K562 (cell line): Measurements from ENCODE around the gene ASIC3. TPM values are rescaled to one million over a fixed set of nuclear protein-coding genes. Genes with fewer than 3 reads are reported as not detected.

Source experiments
- C11orf30 ChIP-seq: fragments of 450-650 bp; IDR thresholded peaks from 2 replicates; pipeline ENCODE4 v1.6.1; 2016; ENCODE audit warnings: low read depth, mild to moderate bottlenecking
- DIDO1 ChIP-seq: fragments of 450-650 bp; IDR thresholded peaks from 2 replicates; pipeline ENCODE4 v1.6.1; 2016; ENCODE audit warnings: low read depth, missing biosample characterization, missing genetic modification characterization
- DNMT1 ChIP-seq: fragments of 450-650 bp; IDR thresholded peaks from 2 replicates; pipeline ENCODE4 v1.6.1; 2016; ENCODE audit warnings: antibody characterized with exemption, mild to moderate bottlenecking
- EP400 ChIP-seq: fragments of 450-650 bp; IDR thresholded peaks from 2 replicates; pipeline ENCODE4 v1.6.1; 2017; ENCODE audit warnings: antibody characterized with exemption, mild to moderate bottlenecking, moderate library complexity
- ESRRB ChIP-seq: fragments of 250-450 bp; sonication (Bioruptor Pico); IDR thresholded peaks from 2 replicates; pipeline ENCODE4 v1.5.0; 2020; ENCODE audit warnings: mild to moderate bottlenecking, moderate library complexity, borderline replicate concordance
- JUNB ChIP-seq: fragments of 450-650 bp; formaldehyde crosslinking; conservative IDR thresholded peaks from 2 replicates; pipeline ENCODE4 v1.4.0; 2020; ENCODE audit warnings: mild to moderate bottlenecking
- KDM4B ChIP-seq, 2 experiments: fragments of 450-650 bp in 1 of 2; sonication (generic) in 1 of 2; IDR thresholded peaks; 2 replicates each; pipeline ENCODE4 v1.6.1; 2016 to 2017; ENCODE audit warnings: borderline replicate concordance in 2 of 2, antibody characterized with exemption in 1 of 2, low read depth in 1 of 2, mild to moderate bottlenecking in 1 of 2
- KLF1 ChIP-seq: fragments of 450-650 bp; IDR thresholded peaks from 2 replicates; pipeline ENCODE4 v1.6.1; 2016; ENCODE audit warnings: missing genetic modification characterization, missing compliant biosample characterization
- KLF16 ChIP-seq: IDR thresholded peaks from 2 replicates; pipeline ENCODE4 v1.6.1; 2016; ENCODE audit warnings: antibody characterized with exemption
- NFIC ChIP-seq: fragments of 450-650 bp; IDR thresholded peaks from 2 replicates; pipeline ENCODE4 v1.6.1; 2017; ENCODE audit warnings: mild to moderate bottlenecking, inconsistent platforms
- NFYB ChIP-seq: IDR thresholded peaks from 2 replicates; pipeline ENCODE4 v1.6.1; 2011; ENCODE audit warnings: mild to moderate bottlenecking, moderate library complexity; ENCODE audit not compliant: insufficient read length; ENCODE audit errors: extremely low read depth
- PML ChIP-seq: IDR thresholded peaks from 2 replicates; pipeline ENCODE4 v1.6.1; 2012; ENCODE audit warnings: low read length, inconsistent platforms
- RAD21 ChIP-seq, 2 experiments: fragments of 250-450 bp in 1 of 2; fragments of 450-650 bp in 1 of 2; sonication (Bioruptor Pico) in 1 of 2; formaldehyde crosslinking in 1 of 2; IDR thresholded peaks in 1 of 2; conservative IDR thresholded peaks in 1 of 2; 2 replicates each; pipeline versions ENCODE4 v1.4.0 to v1.8.0; 2020 to 2022; ENCODE audit warnings: mild to moderate bottlenecking in 2 of 2, moderate library complexity in 1 of 2
- RBFOX2 ChIP-seq: fragments of 200-400 bp; formaldehyde crosslinking; IDR thresholded peaks from 2 replicates; pipeline ENCODE4 v1.6.1; 2017; ENCODE audit warnings: low read depth, mild to moderate bottlenecking, low read length, moderate library complexity
- RUNX1 ChIP-seq: sonication (generic); IDR thresholded peaks from 2 replicates; pipeline ENCODE4 v1.6.1; 2016; ENCODE audit warnings: antibody characterized with exemption, low read depth
- SMAD4 ChIP-seq: fragments of 250-450 bp; sonication (Bioruptor Pico); conservative IDR thresholded peaks from 2 replicates; pipeline ENCODE4 v1.8.0; 2021; ENCODE audit warnings: inconsistent platforms, mild to moderate bottlenecking, moderate library complexity
- SNRNP70 ChIP-seq: fragments of 200-400 bp; formaldehyde crosslinking; optimal IDR thresholded peaks from 2 replicates; pipeline ENCODE3; 2017; ENCODE audit warnings: low read depth, low read length
- ZBTB7A ChIP-seq: IDR thresholded peaks from 2 replicates; pipeline ENCODE4 v1.6.1; 2011; ENCODE audit warnings: low read depth, mild to moderate bottlenecking, low read length, moderate library complexity, borderline replicate concordance; ENCODE audit not compliant: control insufficient read depth
- ZNF507 ChIP-seq: conservative IDR thresholded peaks from 2 replicates; pipeline ENCODE4 v1.6.1; 2017; ENCODE audit warnings: missing genetic modification characterization, missing compliant biosample characterization
- polyA plus RNA-seq, 8 experiments: library from polyadenylated mRNA; depleted of rRNA in 4 of 8; stranded (reverse) in 5 of 8; unstranded in 3 of 8; fragments of >200 nt; fragmentation: Nextera tagmentation in 2 of 8; fragmentation: Illumina TruSeq in 1 of 8; extraction: Ambion mirVana in 2 of 8; extraction: Trizol in 1 of 8; gene quantifications; 2 replicates each; pipeline versions ENCODE4 v1.2.1 to v1.2.3, GENCODE V29; 2011 to 2014; ENCODE audit warnings: inconsistent platforms in 1 of 8, missing spikeins in 1 of 8
- total RNA-seq, 7 experiments: library from RNA; depleted of rRNA in 6 of 7; stranded (reverse); fragments of >200 nt in 6 of 7; fragmentation: Illumina TruSeq in 2 of 7; extraction: Trizol in 2 of 7; gene quantifications; 2 replicates each; pipeline versions ENCODE4 v1.2.1 to v1.2.3, GENCODE V29; 2011 to 2021; ENCODE audit warnings: low replicate concordance in 1 of 7
- TF ChIP-seq, protein P1 (sequence below): sonication (generic); formaldehyde crosslinking; IDR thresholded peaks from 2 replicates; pipeline ENCODE4 v1.8.0; 2022; ENCODE audit warnings: missing genetic modification reagents, mild to moderate bottlenecking, moderate library complexity, borderline replicate concordance
- TF ChIP-seq, protein P2 (sequence below): sonication (generic); formaldehyde crosslinking; IDR thresholded peaks from 2 replicates; pipeline ENCODE4 v1.8.1; 2023; ENCODE audit warnings: mild to moderate bottlenecking, missing genetic modification reagents
- TF ChIP-seq, protein P3 (sequence below): sonication (generic); formaldehyde crosslinking; IDR thresholded peaks from 2 replicates; pipeline ENCODE4 v1.8.1; 2023; ENCODE audit warnings: mild to moderate bottlenecking, missing genetic modification reagents, moderate library complexity
- TF ChIP-seq, protein P4 (sequence below): fragments of 250-450 bp; sonication (Bioruptor Pico); IDR thresholded peaks from 2 replicates; pipeline ENCODE4 v1.5.0; 2020; ENCODE audit warnings: mild to moderate bottlenecking

The ASIC3 gene
- total and polyA plus RNA-seq, 9 of the 15 experiments (the other 6 are each of a cell fraction or from before 2014, with no cell fraction given) = 0.11 to 5.0 (median 0.87) TPM

DNA sequence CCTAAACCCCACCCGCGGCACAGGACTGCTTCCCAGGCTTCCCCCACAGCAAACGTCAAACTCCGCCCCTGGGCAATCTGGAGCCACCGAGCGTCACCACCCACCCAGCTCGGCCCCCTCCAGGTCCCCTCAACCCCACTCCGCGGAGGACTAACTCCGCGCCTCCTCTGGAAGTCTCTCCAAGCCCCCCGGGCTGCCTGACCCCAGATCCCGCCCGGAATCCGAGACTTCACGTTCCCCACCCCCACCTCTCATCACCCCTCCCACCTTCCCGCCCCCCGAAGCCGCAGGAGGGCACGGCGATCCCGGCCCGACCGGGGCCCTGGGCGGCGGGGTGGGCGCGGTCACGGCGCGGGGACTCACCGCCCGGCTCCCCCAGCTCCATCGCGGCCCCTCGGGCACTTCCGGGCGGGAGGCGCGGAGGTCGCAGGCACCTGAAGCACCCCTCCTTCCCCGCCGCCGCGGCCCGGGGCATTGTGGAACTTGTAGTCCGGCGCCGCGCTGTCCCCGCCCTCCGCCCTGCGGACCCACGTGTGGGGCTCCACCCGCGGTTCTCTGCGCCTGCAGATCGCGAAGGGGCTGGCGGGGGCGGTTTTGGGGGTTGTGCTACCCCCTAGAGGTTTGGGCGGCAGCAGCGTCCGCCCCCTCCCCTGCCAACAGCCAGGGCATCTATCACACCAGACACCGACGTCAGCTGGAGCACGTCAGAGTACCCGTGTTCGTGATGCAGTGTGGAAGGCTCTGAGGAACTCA lies 34.9 kb downstream of the ASIC3 start, which contains the start of gene TMUB1 (continued):
- TF ChIP-seq KLF16 (no peak), JUNB (CRISPR knock-in tag) (no peak), NFYB (no peak), SMAD4 (CRISPR knock-in tag) (peak; percentile 34; the same call in 1 of the 2 replicates), RAD21 (CRISPR knock-in tag; conservative IDR thresholded peaks at IDR 0.05 in 1 of 2, IDR thresholded peaks at IDR 0.05 in 1 of 2) (no peak), ESRRB (CRISPR knock-in tag) (no peak), RBFOX2 (peak; percentile 61), KLF1 (tag) (0 out of 2 replicates have a peak, but pooled peaks have one; percentile 42), ZNF507 (no peak), PML (peak; percentile 16; the same call in 1 of the 2 replicates), DIDO1 (tag) (no peak), DNMT1 (no peak), C11orf30 (no peak), RUNX1 (no peak), EP400 (no peak), SNRNP70 (no peak), ZBTB7A (peak; percentile 88), KDM4B (IDR thresholded peaks at IDR 0.05; ENCODE audit: borderline replicate concordance in 2 of 2, low read depth in 1 of 2) (peak in 1 of 2 experiments; percentile 80; a peak in 1 of 4 replicates), NFIC (no peak)
- TF ChIP-seq, protein P1, sequence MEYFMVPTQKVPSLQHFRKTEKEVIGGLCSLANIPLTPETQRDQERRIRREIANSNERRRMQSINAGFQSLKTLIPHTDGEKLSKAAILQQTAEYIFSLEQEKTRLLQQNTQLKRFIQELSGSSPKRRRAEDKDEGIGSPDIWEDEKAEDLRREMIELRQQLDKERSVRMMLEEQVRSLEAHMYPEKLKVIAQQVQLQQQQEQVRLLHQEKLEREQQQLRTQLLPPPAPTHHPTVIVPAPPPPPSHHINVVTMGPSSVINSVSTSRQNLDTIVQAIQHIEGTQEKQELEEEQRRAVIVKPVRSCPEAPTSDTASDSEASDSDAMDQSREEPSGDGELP (CRISPR knock-in tag) = peak; percentile 88
- TF ChIP-seq, protein P2, sequence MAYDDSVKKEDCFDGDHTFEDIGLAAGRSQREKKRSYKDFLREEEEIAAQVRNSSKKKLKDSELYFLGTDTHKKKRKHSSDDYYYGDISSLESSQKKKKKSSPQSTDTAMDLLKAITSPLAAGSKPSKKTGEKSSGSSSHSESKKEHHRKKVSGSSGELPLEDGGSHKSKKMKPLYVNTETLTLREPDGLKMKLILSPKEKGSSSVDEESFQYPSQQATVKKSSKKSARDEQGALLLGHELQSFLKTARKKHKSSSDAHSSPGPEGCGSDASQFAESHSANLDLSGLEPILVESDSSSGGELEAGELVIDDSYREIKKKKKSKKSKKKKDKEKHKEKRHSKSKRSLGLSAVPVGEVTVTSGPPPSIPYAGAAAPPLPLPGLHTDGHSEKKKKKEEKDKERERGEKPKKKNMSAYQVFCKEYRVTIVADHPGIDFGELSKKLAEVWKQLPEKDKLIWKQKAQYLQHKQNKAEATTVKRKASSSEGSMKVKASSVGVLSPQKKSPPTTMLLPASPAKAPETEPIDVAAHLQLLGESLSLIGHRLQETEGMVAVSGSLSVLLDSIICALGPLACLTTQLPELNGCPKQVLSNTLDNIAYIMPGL = no peak
- TF ChIP-seq, protein P3, sequence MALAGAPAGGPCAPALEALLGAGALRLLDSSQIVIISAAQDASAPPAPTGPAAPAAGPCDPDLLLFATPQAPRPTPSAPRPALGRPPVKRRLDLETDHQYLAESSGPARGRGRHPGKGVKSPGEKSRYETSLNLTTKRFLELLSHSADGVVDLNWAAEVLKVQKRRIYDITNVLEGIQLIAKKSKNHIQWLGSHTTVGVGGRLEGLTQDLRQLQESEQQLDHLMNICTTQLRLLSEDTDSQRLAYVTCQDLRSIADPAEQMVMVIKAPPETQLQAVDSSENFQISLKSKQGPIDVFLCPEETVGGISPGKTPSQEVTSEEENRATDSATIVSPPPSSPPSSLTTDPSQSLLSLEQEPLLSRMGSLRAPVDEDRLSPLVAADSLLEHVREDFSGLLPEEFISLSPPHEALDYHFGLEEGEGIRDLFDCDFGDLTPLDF = peak; percentile 49; the same call in 1 of the 2 replicates
- TF ChIP-seq, protein P4, sequence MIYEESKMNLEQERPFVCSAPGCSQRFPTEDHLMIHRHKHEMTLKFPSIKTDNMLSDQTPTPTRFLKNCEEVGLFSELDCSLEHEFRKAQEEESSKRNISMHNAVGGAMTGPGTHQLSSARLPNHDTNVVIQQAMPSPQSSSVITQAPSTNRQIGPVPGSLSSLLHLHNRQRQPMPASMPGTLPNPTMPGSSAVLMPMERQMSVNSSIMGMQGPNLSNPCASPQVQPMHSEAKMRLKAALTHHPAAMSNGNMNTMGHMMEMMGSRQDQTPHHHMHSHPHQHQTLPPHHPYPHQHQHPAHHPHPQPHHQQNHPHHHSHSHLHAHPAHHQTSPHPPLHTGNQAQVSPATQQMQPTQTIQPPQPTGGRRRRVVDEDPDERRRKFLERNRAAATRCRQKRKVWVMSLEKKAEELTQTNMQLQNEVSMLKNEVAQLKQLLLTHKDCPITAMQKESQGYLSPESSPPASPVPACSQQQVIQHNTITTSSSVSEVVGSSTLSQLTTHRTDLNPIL (CRISPR knock-in tag) = no peak
